Effector memory CD4-positive, alpha-beta T cell (primary cell): ENCODE data around the gene KRT6B.

Source experiments
- DNase-seq, 3 donors: peaks; one replicate each; pipeline ENCODE4 v3.0.0-alpha.2; 2020
- H3K27ac ChIP-seq: 2 replicates; pipeline ENCODE4 v1.7.0; 2013; ENCODE audit warnings: mild to moderate bottlenecking, low read length, moderate library complexity; ENCODE audit not compliant: insufficient read depth, poor library complexity, severe bottlenecking
- H3K27me3 ChIP-seq: replicated peaks from 2 replicates; pipeline ENCODE4 v1.7.0; 2013; ENCODE audit warnings: mild to moderate bottlenecking, low read length; ENCODE audit not compliant: insufficient read depth, control insufficient read depth, poor library complexity, severe bottlenecking
- H3K36me3 ChIP-seq: 2 replicates; pipeline ENCODE4 v1.7.0; 2013; ENCODE audit warnings: mild to moderate bottlenecking, low read length, moderate library complexity; ENCODE audit not compliant: control insufficient read depth, insufficient read depth
- H3K4me1 ChIP-seq: 2 replicates; pipeline ENCODE4 v1.7.0; 2013; ENCODE audit warnings: low read length, mild to moderate bottlenecking; ENCODE audit not compliant: control insufficient read depth, insufficient read depth, poor library complexity, severe bottlenecking
- H3K4me3 ChIP-seq: 2 replicates; pipeline ENCODE4 v1.7.0; 2013; ENCODE audit warnings: low read length, low read depth, mild to moderate bottlenecking; ENCODE audit not compliant: insufficient read depth, poor library complexity, severe bottlenecking
- H3K9me3 ChIP-seq: 2 replicates; pipeline ENCODE4 v1.7.0; 2013; ENCODE audit warnings: mild to moderate bottlenecking, low read length, moderate library complexity; ENCODE audit not compliant: control insufficient read depth

The KRT6B gene

DNA sequence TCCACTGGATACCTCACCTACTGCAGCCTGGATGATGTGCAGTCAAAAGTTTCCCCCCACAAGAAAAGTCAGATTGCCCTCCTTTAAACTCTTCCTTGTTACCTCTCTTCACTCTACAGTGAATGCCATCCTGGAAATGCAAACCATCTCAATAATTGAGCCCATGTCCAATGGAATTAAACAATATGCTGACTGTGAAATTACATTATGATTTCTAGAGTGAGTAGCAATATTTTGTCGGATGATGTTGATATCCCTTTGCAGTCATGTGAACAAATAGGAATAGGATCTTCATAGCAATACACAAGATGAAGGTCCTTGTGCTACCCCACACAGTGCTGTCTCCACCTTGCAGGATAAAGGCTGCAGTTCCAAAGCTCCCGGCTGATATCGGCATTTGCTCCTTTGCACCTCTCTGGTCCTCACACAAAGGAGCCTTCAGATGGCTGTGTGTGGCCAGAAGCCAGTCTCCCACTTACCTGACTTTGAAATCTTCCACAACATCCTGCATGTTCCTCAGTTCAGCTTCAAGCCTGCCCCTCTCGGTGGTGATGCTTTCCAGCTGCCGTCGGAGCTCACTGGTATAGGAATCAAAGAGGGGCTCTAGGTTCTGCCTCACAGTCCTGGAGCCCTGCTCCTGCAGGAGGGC, 19.3 kb downstream of the KRT6B start:
- Histone ChIP-seq H3K36me3 (no peaks in the 10 kb centered on the region), H3K9me3 (no peaks in the 10 kb centered on the region), H3K27me3 (no peaks in the 10 kb centered on the region), H3K4me1 (no peaks in the 10 kb centered on the region), H3K27ac (no peak overlapping the region), H3K4me3 (no peak overlapping the region)
- no peak for DNase-seq

DNA sequence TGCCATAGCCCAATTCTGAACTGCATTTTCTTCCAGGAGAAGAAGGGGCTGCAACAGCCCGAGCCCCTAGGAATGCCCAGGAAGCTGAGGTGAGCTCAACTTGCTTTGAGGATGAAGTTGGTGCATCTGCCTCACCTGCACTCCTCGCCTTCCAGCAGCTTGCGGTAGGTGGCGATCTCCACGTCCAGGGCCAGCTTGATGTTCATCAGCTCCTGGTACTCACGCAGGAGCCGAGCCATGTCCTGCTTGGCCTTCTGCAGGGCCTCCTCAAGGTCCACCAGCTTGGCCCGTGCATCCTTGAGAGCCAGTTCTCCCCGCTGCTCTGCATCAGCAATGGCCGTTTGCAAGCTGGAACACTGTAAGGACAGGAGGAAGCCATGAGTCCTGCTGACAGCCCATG, 23.8 kb downstream of the KRT6B start:
- no peaks in the 10 kb centered on the region for H3K36me3 ChIP-seq
- H3K9me3 ChIP-seq = no peaks in the 10 kb centered on the region
- H3K27me3 ChIP-seq = no peaks in the 10 kb centered on the region
- no peak overlapping the region for H3K4me3 ChIP-seq
- DNase-seq = no peak
- no peaks in the 10 kb centered on the region for H3K4me1 ChIP-seq
- H3K27ac ChIP-seq = no peak overlapping the region

DNA sequence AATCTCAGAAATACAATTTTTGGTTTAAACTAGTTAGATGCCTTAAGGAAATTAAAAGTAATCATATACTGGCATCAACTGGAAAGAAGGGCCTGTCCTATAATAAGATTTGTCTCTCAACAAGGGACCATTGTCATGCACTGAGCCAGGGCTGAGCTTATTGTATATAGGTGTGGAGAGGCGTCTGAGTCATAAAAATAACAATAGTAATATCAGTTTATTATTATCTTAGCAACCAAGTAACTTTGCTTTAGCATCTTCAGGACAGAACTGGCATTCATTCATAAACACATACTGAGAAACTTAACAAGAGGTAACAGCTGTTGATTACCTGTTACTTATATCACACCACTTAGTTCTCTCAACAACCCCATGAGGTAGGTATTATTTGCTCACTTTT, 24.9 kb downstream of the KRT6B start:
- H3K4me1 ChIP-seq = no peaks in the 10 kb centered on the region
- H3K4me3 ChIP-seq = no peak overlapping the region
- DNase-seq = no peak
- no peak overlapping the region for H3K27ac ChIP-seq
- H3K9me3 ChIP-seq = no peaks in the 10 kb centered on the region
- H3K27me3 ChIP-seq = no peaks in the 10 kb centered on the region
- no peaks in the 10 kb centered on the region for H3K36me3 ChIP-seq

DNA sequence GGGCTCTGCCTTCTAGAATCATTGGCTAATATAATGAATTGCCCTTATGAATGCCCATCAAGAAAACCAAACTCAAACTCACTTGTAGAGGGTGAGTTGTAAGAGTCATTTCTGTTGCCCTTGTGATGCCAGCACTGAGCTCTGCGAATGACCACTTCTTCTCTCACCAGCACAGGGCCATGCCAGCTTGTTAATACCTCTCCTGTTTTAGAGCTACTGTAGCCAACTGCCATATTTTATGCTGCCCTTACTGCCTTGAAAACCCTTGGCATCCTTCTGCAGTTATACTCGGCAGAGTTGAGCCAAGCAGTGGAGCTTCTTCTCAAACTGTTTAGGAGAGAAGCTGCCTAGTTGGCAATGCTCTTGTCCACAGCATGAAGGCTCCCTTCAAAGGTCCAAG, 25.9 kb downstream of the KRT6B start:
- Histone ChIP-seq H3K9me3 (no peaks in the 10 kb centered on the region), H3K4me1 (no peaks in the 10 kb centered on the region), H3K4me3 (no peak overlapping the region), H3K27ac (no peak overlapping the region), H3K27me3 (no peaks in the 10 kb centered on the region), H3K36me3 (no peaks in the 10 kb centered on the region)
- DNase-seq = no peak

DNA sequence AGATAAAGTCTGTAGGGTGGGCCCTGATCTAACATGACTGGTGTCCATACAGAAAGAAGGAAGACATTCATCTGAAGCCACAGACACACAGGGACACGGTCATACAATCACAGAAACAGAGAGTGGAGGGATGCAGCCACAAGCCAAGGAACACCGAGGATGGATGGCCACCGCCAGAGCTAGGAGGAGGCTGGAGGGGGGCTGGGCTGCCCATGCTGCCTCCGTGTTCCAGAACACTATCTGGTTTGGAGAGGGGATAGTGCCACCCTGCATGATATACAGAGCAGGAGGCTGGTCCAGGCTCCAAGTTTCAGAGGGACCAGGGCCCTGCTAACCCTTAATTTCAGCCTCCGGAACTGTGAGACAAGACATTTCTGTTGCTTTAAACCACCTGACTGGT, 26.5 kb downstream of the KRT6B start:
- H3K27ac ChIP-seq = no peak overlapping the region
- no peaks in the 10 kb centered on the region for H3K9me3 ChIP-seq
- no peaks in the 10 kb centered on the region for H3K4me1 ChIP-seq
- no peaks in the 10 kb centered on the region for H3K36me3 ChIP-seq
- DNase-seq = no peak
- no peaks in the 10 kb centered on the region for H3K27me3 ChIP-seq
- no peak overlapping the region for H3K4me3 ChIP-seq

DNA sequence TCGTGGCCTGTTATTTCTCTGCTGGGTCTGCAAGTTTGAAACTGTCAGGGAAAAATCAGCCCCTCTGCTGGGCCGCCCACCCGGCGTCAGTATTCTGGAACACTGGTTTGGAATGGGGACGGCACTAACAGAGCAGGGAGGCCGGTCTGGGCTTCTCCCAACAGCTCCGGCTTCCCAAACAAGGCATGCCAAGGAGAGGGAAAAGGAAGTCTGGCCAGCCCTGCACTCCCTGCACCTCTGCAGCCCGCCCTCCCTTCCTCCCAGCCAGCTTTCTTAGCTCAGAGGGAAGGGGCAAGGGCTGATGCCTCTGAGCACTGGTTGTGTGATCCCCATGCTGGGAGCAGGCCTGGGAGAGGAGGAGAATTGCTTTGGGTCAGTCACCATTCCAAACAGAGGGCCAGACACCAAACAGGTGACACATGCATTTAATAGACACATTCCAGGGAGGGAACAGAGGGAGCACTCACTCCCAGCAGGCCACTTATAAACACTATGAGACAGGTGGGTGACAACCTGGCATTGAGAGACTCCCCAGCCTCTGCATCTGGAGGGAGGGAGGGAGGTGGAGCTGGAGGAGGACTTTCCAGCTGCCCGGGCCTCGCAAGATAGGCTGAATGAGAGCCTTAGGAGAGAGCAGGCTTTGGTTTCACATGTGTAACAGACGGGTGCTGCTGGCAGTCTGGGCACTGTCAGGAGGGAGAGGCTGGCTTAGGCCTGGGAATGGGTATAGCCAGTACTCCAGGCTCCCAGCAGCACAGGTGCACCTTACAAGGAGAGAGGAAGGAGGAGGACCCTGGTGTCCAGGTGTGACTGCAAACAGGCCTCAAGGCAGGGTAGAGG, 28.1 kb downstream of the KRT6B start:
- Histone ChIP-seq H3K9me3 (no peaks in the 10 kb centered on the region), H3K27me3 (no peaks in the 10 kb centered on the region), H3K27ac (no peak overlapping the region), H3K4me3 (no peak overlapping the region), H3K36me3 (no peaks in the 10 kb centered on the region), H3K4me1 (no peaks in the 10 kb centered on the region)
- no peak for DNase-seq

DNA sequence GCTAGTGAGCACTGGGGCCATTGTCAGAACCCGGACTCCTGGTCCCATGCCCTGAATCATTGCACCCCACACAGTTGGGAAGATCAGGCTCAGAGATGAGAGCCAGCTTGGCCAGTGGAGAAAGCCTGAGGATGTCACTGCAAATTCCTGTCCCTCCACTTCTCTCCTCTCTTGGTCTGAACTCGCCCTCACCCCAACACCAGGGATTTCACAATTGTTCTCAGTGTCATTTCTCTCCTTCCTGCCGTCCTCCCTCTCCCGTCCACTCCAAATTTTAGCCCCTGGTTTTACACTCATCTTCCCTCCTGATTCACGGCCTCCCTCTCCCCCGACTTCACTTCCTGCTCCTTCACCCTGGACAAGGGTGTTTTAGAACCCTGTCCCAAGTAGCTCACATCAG, 28.9 kb downstream of the KRT6B start:
- no peak overlapping the region for H3K27ac ChIP-seq
- no peaks in the 10 kb centered on the region for H3K9me3 ChIP-seq
- no peak for DNase-seq
- H3K4me3 ChIP-seq = no peak overlapping the region
- no peaks in the 10 kb centered on the region for H3K36me3 ChIP-seq
- no peaks in the 10 kb centered on the region for H3K4me1 ChIP-seq
- no peaks in the 10 kb centered on the region for H3K27me3 ChIP-seq

DNA sequence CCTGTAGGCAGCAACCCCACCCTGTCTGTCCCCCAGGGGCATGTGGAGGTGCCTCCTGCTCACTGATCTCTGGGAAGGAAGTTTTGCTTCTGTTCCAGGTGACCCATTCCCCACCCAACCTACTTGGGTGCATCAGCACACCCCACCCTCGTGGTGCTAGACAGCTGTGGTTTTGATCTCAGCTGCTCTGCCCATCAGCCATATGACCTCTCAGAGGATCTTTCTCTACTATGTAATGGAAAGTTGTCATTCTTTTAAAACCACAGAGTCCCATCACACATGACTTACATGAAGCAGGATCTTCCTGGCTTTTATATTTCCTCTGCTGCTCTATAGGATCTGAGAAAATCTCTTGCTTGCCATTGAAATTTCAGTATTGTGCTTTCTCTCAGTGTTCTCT, 32.3 kb downstream of the KRT6B start:
- H3K9me3 ChIP-seq = no peaks in the 10 kb centered on the region
- no peak overlapping the region for H3K27ac ChIP-seq
- no peak overlapping the region for H3K4me3 ChIP-seq
- no peaks in the 10 kb centered on the region for H3K4me1 ChIP-seq
- DNase-seq = no peak
- no peaks in the 10 kb centered on the region for H3K27me3 ChIP-seq
- no peaks in the 10 kb centered on the region for H3K36me3 ChIP-seq

DNA sequence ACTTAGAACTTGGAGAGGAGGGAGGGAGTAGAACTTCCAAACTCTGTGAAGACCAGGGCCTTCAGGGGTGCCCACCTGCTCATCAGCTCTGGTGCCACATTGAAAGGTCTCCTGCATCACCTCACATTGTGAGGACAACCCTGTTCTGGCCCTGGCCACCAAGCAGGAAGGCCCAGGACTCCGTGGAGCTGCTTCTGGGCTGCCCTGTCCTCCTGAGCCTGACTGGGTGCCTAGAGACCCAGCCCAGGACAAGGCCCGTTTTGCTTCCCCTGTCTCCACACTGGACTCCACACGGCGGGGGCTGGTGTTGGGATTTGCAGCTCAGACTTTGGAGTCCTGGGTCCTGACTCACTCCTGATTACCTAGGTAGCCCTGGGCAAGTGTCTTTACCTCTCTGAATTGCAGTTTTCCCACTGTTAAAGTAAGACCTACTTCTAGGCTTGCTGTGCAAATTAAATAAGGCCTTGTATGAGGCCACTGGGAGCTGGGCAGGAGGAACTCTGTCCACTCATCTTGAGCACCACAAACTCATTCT, 33.3 kb downstream of the KRT6B start:
- Histone ChIP-seq H3K27ac (no peak overlapping the region), H3K4me3 (no peak overlapping the region), H3K4me1 (no peaks in the 10 kb centered on the region), H3K9me3 (no peaks in the 10 kb centered on the region), H3K36me3 (no peaks in the 10 kb centered on the region), H3K27me3 (no peaks in the 10 kb centered on the region)
- DNase-seq = no peak

DNA sequence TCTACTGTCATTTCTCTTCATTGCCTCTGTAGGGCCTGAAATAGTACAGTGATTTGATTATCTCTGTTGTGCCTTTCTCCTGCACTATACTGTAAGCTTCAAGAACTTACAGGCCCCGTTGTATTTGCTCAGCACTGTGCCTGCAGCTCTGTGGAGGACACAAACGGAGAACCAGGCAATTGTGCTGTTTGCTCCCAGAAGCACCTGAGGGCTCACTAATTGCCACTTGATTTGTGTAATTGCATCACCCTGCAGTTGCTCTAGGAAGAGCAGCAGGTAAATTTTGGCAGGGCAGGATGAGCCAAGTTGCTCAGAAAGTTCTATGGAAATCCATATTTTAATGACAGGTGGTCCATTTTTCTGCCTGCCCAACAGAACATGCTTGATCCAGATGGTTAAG, 34.2 kb downstream of the KRT6B start:
- no peaks in the 10 kb centered on the region for H3K36me3 ChIP-seq
- DNase-seq = no peak
- H3K4me1 ChIP-seq = no peaks in the 10 kb centered on the region
- H3K27ac ChIP-seq = no peak overlapping the region
- no peaks in the 10 kb centered on the region for H3K9me3 ChIP-seq
- H3K4me3 ChIP-seq = no peak overlapping the region
- no peaks in the 10 kb centered on the region for H3K27me3 ChIP-seq
